ENCODE data around the gene SLC7A1.

The SLC7A1 gene

GRCh38 chr13:29577136-29578051 lies 18.1 kb downstream of the SLC7A1 start:
- no peak overlapping the region for H4K5ac ChIP-seq (ENCODE audit: low read length)
- DNase-seq, result no peak

GRCh38 chr13:29576581-29576980 lies 18.9 kb downstream of the SLC7A1 start:
- WGBS (ENCODE audit: extremely low coverage, insufficient coverage, low lambda C conversion rate), result no CpG with 5 or more reads among the region's 7 CpGs
- no peak overlapping the region for H2AK5ac ChIP-seq (ENCODE audit: low read length)
- peaks cover 27% of the 10 kb centered on the region for H3K79me1 ChIP-seq (ENCODE audit: low read length)
- no peak overlapping the region for H3K4me2 ChIP-seq (ENCODE audit: low read length)
- H4K8ac ChIP-seq (ENCODE audit: low read depth, low read length), result no peak overlapping the region
- no peak overlapping the region for H2BK120ac ChIP-seq (ENCODE audit: low read depth, low read length)
- H3K4ac ChIP-seq (ENCODE audit: low read depth, low read length), result no peak overlapping the region
- no peak overlapping the region for H2BK15ac ChIP-seq (replicated peaks; ENCODE audit: low read depth)
- H3K23ac ChIP-seq (ENCODE audit: low read length), result no peak overlapping the region
- H3K4me3 ChIP-seq (ENCODE audit: low read length), result no peak overlapping the region
- no peaks in the 10 kb centered on the region for H3K27me3 ChIP-seq (ENCODE audit: insufficient read depth, low read length, poor library complexity)
- no peaks in the 10 kb centered on the region for H3K36me3 ChIP-seq (ENCODE audit: control insufficient read depth, insufficient read depth, low read length)
- no peak overlapping the region for H4K5ac ChIP-seq (ENCODE audit: low read length)
- H3K9ac ChIP-seq (ENCODE audit: low read length), result no peak overlapping the region
- DNase-seq, result no peak
- peaks cover 91% of the 10 kb centered on the region for H3K79me2 ChIP-seq (ENCODE audit: control insufficient read depth, insufficient read depth, low read length)
- no peak overlapping the region for H3K27ac ChIP-seq (ENCODE audit: low read depth, low read length)
- no peak overlapping the region for H3K18ac ChIP-seq (ENCODE audit: low read length)
- no peak overlapping the region for H2BK5ac ChIP-seq (ENCODE audit: low read length)
- peaks cover 19% of the 10 kb centered on the region for H3K4me1 ChIP-seq (ENCODE audit: control insufficient read depth, low read depth, low read length)
- H3K56ac ChIP-seq (ENCODE audit: low read length), result no peak overlapping the region

More at GRCh38 chr13:29577136-29578051, 18.1 kb downstream of the SLC7A1 start:
- Histone ChIP-seq H3K18ac (ENCODE audit: low read length) (no peak overlapping the region), H2BK15ac (replicated peaks; ENCODE audit: low read depth) (no peak overlapping the region), H3K79me1 (ENCODE audit: low read length) (peaks cover 24% of the 10 kb centered on the region), H3K4me2 (ENCODE audit: low read length) (no peak overlapping the region), H3K4ac (ENCODE audit: low read depth, low read length) (no peak overlapping the region), H3K27ac (ENCODE audit: low read depth, low read length) (no peak overlapping the region), H4K8ac (ENCODE audit: low read depth, low read length) (no peak overlapping the region), H3K23ac (ENCODE audit: low read length) (no peak overlapping the region), H3K56ac (ENCODE audit: low read length) (no peak overlapping the region), H2BK5ac (ENCODE audit: low read length) (no peak overlapping the region), H3K4me3 (ENCODE audit: low read length) (no peak overlapping the region), H3K9ac (ENCODE audit: low read length) (no peak overlapping the region), H2AK5ac (ENCODE audit: low read length) (no peak overlapping the region), H3K79me2 (ENCODE audit: control insufficient read depth, insufficient read depth, low read length) (peaks cover 91% of the 10 kb centered on the region), H2BK120ac (ENCODE audit: low read depth, low read length) (no peak overlapping the region), H3K4me1 (ENCODE audit: control insufficient read depth, low read depth, low read length) (peaks cover 26% of the 10 kb centered on the region), H3K36me3 (ENCODE audit: control insufficient read depth, insufficient read depth, low read length) (no peaks in the 10 kb centered on the region), H3K27me3 (ENCODE audit: insufficient read depth, low read length, poor library complexity) (no peaks in the 10 kb centered on the region)
- WGBS (ENCODE audit: extremely low coverage, insufficient coverage, low lambda C conversion rate), result no CpG with 5 or more reads among the region's 18 CpGs

GRCh38 chr13:29575098-29575497 lies 20.4 kb downstream of the SLC7A1 start:
- Histone ChIP-seq H3K27ac (ENCODE audit: low read depth, low read length) (no peak overlapping the region), H3K27me3 (ENCODE audit: insufficient read depth, low read length, poor library complexity) (no peaks in the 10 kb centered on the region), H3K4me3 (ENCODE audit: low read length) (no peak overlapping the region), H3K56ac (ENCODE audit: low read length) (no peak overlapping the region), H3K9ac (ENCODE audit: low read length) (no peak overlapping the region), H2AK5ac (ENCODE audit: low read length) (no peak overlapping the region), H2BK5ac (ENCODE audit: low read length) (no peak overlapping the region), H3K36me3 (ENCODE audit: control insufficient read depth, insufficient read depth, low read length) (no peaks in the 10 kb centered on the region), H3K4me1 (ENCODE audit: control insufficient read depth, low read depth, low read length) (peaks cover 6% of the 10 kb centered on the region), H3K4me2 (ENCODE audit: low read length) (no peak overlapping the region), H4K5ac (ENCODE audit: low read length) (no peak overlapping the region), H4K8ac (ENCODE audit: low read depth, low read length) (no peak overlapping the region), H3K79me2 (ENCODE audit: control insufficient read depth, insufficient read depth, low read length) (peaks cover 88% of the 10 kb centered on the region), H3K4ac (ENCODE audit: low read depth, low read length) (no peak overlapping the region), H3K79me1 (ENCODE audit: low read length) (peaks cover 20% of the 10 kb centered on the region), H3K18ac (ENCODE audit: low read length) (no peak overlapping the region), H2BK120ac (ENCODE audit: low read depth, low read length) (no peak overlapping the region), H3K23ac (ENCODE audit: low read length) (no peak overlapping the region), H2BK15ac (replicated peaks; ENCODE audit: low read depth) (no peak overlapping the region)
- DNase-seq, result no peak
- no CpG with 5 or more reads among the region's 3 CpGs for WGBS (ENCODE audit: extremely low coverage, insufficient coverage, low lambda C conversion rate)

GRCh38 chr13:29573190-29573589 lies 22.3 kb downstream of the SLC7A1 start:
- Histone ChIP-seq H4K8ac (ENCODE audit: low read depth, low read length) (no peak overlapping the region), H3K9ac (ENCODE audit: low read length) (no peak overlapping the region), H2BK15ac (replicated peaks; ENCODE audit: low read depth) (no peak overlapping the region), H3K56ac (ENCODE audit: low read length) (no peak overlapping the region), H3K79me1 (ENCODE audit: low read length) (peaks cover 16% of the 10 kb centered on the region), H3K79me2 (ENCODE audit: control insufficient read depth, insufficient read depth, low read length) (peaks cover 89% of the 10 kb centered on the region), H3K23ac (ENCODE audit: low read length) (no peak overlapping the region), H2BK5ac (ENCODE audit: low read length) (no peak overlapping the region), H3K18ac (ENCODE audit: low read length) (no peak overlapping the region), H4K5ac (ENCODE audit: low read length) (no peak overlapping the region), H3K4me2 (ENCODE audit: low read length) (no peak overlapping the region), H3K27ac (ENCODE audit: low read depth, low read length) (no peak overlapping the region), H3K36me3 (ENCODE audit: control insufficient read depth, insufficient read depth, low read length) (no peaks in the 10 kb centered on the region), H3K4me1 (ENCODE audit: control insufficient read depth, low read depth, low read length) (no peaks in the 10 kb centered on the region), H3K4ac (ENCODE audit: low read depth, low read length) (no peak overlapping the region), H3K4me3 (ENCODE audit: low read length) (no peak overlapping the region), H3K27me3 (ENCODE audit: insufficient read depth, low read length, poor library complexity) (no peaks in the 10 kb centered on the region), H2AK5ac (ENCODE audit: low read length) (no peak overlapping the region), H2BK120ac (ENCODE audit: low read depth, low read length) (no peak overlapping the region)
- DNase-seq, result no peak
- WGBS (ENCODE audit: extremely low coverage, insufficient coverage, low lambda C conversion rate), result no CpG with 5 or more reads among the region's 8 CpGs

- Histone ChIP-seq H3K79me1 (ENCODE audit: low read length) (peaks cover 16% of the 10 kb centered on the region), H3K4ac (ENCODE audit: low read depth, low read length) (no peak overlapping the region), H2AK5ac (ENCODE audit: low read length) (no peak overlapping the region), H2BK120ac (ENCODE audit: low read depth, low read length) (no peak overlapping the region), H3K23ac (ENCODE audit: low read length) (no peak overlapping the region), H3K18ac (ENCODE audit: low read length) (no peak overlapping the region), H3K27ac (ENCODE audit: low read depth, low read length) (no peak overlapping the region), H3K9ac (ENCODE audit: low read length) (no peak overlapping the region), H3K4me2 (ENCODE audit: low read length) (no peak overlapping the region), H4K5ac (ENCODE audit: low read length) (no peak overlapping the region), H3K27me3 (ENCODE audit: insufficient read depth, low read length, poor library complexity) (no peaks in the 10 kb centered on the region), H3K79me2 (ENCODE audit: control insufficient read depth, insufficient read depth, low read length) (peaks cover 89% of the 10 kb centered on the region), H3K36me3 (ENCODE audit: control insufficient read depth, insufficient read depth, low read length) (no peaks in the 10 kb centered on the region), H3K56ac (ENCODE audit: low read length) (no peak overlapping the region), H3K4me3 (ENCODE audit: low read length) (no peak overlapping the region), H2BK5ac (ENCODE audit: low read length) (no peak overlapping the region), H3K4me1 (ENCODE audit: control insufficient read depth, low read depth, low read length) (no peaks in the 10 kb centered on the region), H4K8ac (ENCODE audit: low read depth, low read length) (no peak overlapping the region), H2BK15ac (replicated peaks; ENCODE audit: low read depth) (no peak overlapping the region)
- no peak for DNase-seq
- WGBS (ENCODE audit: extremely low coverage, insufficient coverage, low lambda C conversion rate), result no CpG with 5 or more reads among the region's 5 CpGs
These were observed 22.9 kb downstream of the SLC7A1 start for GRCh38 chr13:29572575-29572974.
